Effector memory CD4-positive, alpha-beta T cell (primary cell): ENCODE results near the gene SSBP4.

Source experiments
- DNase-seq, 3 donors: peaks; one replicate each; pipeline ENCODE4 v3.0.0-alpha.2; 2020
- H3K27ac ChIP-seq: 2 replicates; pipeline ENCODE4 v1.7.0; 2013; ENCODE audit warnings: mild to moderate bottlenecking, low read length, moderate library complexity; ENCODE audit not compliant: insufficient read depth, poor library complexity, severe bottlenecking
- H3K27me3 ChIP-seq: replicated peaks from 2 replicates; pipeline ENCODE4 v1.7.0; 2013; ENCODE audit warnings: mild to moderate bottlenecking, low read length; ENCODE audit not compliant: insufficient read depth, control insufficient read depth, poor library complexity, severe bottlenecking
- H3K36me3 ChIP-seq: 2 replicates; pipeline ENCODE4 v1.7.0; 2013; ENCODE audit warnings: mild to moderate bottlenecking, low read length, moderate library complexity; ENCODE audit not compliant: control insufficient read depth, insufficient read depth
- H3K4me1 ChIP-seq: 2 replicates; pipeline ENCODE4 v1.7.0; 2013; ENCODE audit warnings: low read length, mild to moderate bottlenecking; ENCODE audit not compliant: control insufficient read depth, insufficient read depth, poor library complexity, severe bottlenecking
- H3K4me3 ChIP-seq: 2 replicates; pipeline ENCODE4 v1.7.0; 2013; ENCODE audit warnings: low read length, low read depth, mild to moderate bottlenecking; ENCODE audit not compliant: insufficient read depth, poor library complexity, severe bottlenecking
- H3K9me3 ChIP-seq: 2 replicates; pipeline ENCODE4 v1.7.0; 2013; ENCODE audit warnings: mild to moderate bottlenecking, low read length, moderate library complexity; ENCODE audit not compliant: control insufficient read depth

SSBP4 gene

GRCh38 chr19:18420930-18421329 lies 1.7 kb downstream of the SSBP4 start:
- H3K4me3 ChIP-seq = peak overlapping the region; percentile 59
- H3K27me3 ChIP-seq = no peaks in the 10 kb centered on the region
- peaks cover 93% of the 10 kb centered on the region for H3K4me1 ChIP-seq
- H3K9me3 ChIP-seq = no peaks in the 10 kb centered on the region
- no peak for DNase-seq
- no peaks in the 10 kb centered on the region for H3K36me3 ChIP-seq
- peak overlapping the region; percentile 73 for H3K27ac ChIP-seq

GRCh38 chr19:18421371-18421959 lies 2.3 kb downstream of the SSBP4 start:
- no peaks in the 10 kb centered on the region for H3K27me3 ChIP-seq
- H3K27ac ChIP-seq = peak overlapping the region; percentile 73
- no peaks in the 10 kb centered on the region for H3K9me3 ChIP-seq
- H3K4me1 ChIP-seq = peaks cover 93% of the 10 kb centered on the region
- H3K36me3 ChIP-seq = no peaks in the 10 kb centered on the region
- no peak overlapping the region for H3K4me3 ChIP-seq
- DNase-seq = no peak

- Histone ChIP-seq H3K4me3 (no peak overlapping the region), H3K4me1 (peaks cover 88% of the 10 kb centered on the region), H3K36me3 (no peaks in the 10 kb centered on the region), H3K9me3 (no peaks in the 10 kb centered on the region), H3K27ac (peak overlapping the region; percentile 73), H3K27me3 (no peaks in the 10 kb centered on the region)
- DNase-seq = peak in 1 of 3 donors; percentile 38
Measured at GRCh38 chr19:18422530-18423191, 3.5 kb downstream of the SSBP4 start.

- H3K4me1 ChIP-seq = peaks cover 88% of the 10 kb centered on the region
- H3K9me3 ChIP-seq = no peaks in the 10 kb centered on the region
- H3K27me3 ChIP-seq = no peaks in the 10 kb centered on the region
- no peak overlapping the region for H3K4me3 ChIP-seq
- peak overlapping the region; percentile 73 for H3K27ac ChIP-seq
- no peaks in the 10 kb centered on the region for H3K36me3 ChIP-seq
- DNase-seq = no peak
Measured at GRCh38 chr19:18423258-18424020, 4.2 kb downstream of the SSBP4 start.

DNA sequence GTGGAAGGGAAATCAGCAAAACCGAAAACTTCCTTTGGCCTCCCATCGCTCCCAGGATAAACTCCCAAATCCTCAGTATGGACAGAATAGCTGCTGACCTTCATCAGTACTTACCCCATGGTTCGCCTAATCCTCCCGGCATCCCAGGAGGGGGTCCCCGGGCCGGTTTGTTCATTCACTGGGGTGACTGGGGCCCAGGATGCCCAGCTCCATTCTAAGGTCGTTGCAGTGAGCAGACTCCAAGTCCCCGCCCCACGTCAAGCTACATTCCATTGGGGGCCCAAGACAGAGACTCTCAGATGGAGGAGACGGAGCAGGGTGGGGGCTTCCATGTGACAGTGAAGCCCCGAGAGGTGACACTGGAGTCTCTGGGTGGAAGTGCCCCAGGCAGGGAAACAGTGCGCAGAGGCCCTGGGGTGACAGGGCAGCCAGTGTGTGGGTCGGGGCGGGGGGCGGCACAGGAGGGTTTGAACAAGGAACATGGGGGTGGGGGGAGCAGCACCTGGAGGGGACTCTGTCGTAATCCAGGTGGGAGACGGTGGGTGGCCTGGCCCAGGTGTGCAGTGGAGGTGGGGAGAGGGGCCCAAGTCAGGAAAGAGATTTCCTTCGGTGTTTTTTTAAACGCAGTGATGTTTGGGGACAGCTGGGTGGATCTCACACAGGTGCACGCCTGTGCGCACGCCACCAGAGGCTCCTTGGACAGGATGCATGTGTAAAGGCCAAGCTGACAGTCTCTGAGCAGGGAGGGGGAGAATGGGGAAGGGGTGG lies 5.1 kb downstream of the SSBP4 start:
- peaks cover 90% of the 10 kb centered on the region for H3K4me1 ChIP-seq
- no peaks in the 10 kb centered on the region for H3K9me3 ChIP-seq
- H3K4me3 ChIP-seq = no peak overlapping the region
- no peaks in the 10 kb centered on the region for H3K36me3 ChIP-seq
- peak overlapping the region; percentile 73 for H3K27ac ChIP-seq
- H3K27me3 ChIP-seq = no peaks in the 10 kb centered on the region
- no peak for DNase-seq

GRCh38 chr19:18424890-18425514 lies 5.8 kb downstream of the SSBP4 start:
- H3K4me3 ChIP-seq = no peak overlapping the region
- H3K27ac ChIP-seq = peak overlapping the region; percentile 45
- no peaks in the 10 kb centered on the region for H3K9me3 ChIP-seq
- peaks cover 94% of the 10 kb centered on the region for H3K4me1 ChIP-seq
- no peaks in the 10 kb centered on the region for H3K36me3 ChIP-seq
- H3K27me3 ChIP-seq = no peaks in the 10 kb centered on the region
- DNase-seq = no peak

GRCh38 chr19:18425515-18426415 lies 6.6 kb downstream of the SSBP4 start:
- H3K27me3 ChIP-seq = no peaks in the 10 kb centered on the region
- no peaks in the 10 kb centered on the region for H3K9me3 ChIP-seq
- DNase-seq = no peak
- H3K36me3 ChIP-seq = no peaks in the 10 kb centered on the region
- H3K27ac ChIP-seq = peak overlapping the region; percentile 45
- H3K4me1 ChIP-seq = peaks cover 94% of the 10 kb centered on the region
- no peak overlapping the region for H3K4me3 ChIP-seq

GRCh38 chr19:18426416-18426767 lies 7.2 kb downstream of the SSBP4 start:
- DNase-seq = no peak
- Histone ChIP-seq H3K4me1 (peaks cover 88% of the 10 kb centered on the region), H3K4me3 (no peak overlapping the region), H3K27me3 (no peaks in the 10 kb centered on the region), H3K27ac (no peak overlapping the region), H3K36me3 (no peaks in the 10 kb centered on the region), H3K9me3 (no peaks in the 10 kb centered on the region)
